PC-3 (cell line): ENCODE measurements around the gene ARSB. TPM values are rescaled to one million over a fixed set of nuclear protein-coding genes. Genes with fewer than 3 reads are reported as not detected.

Experiments
- ATAC-seq: fragments of 200-7000 bp; cut with Tn5 transposase; 2 replicates; pipeline ENCODE4 v1.9.1; 2020; ENCODE audit warnings: mild to moderate bottlenecking, moderate library complexity
- BruUV-seq: library from RNA; stranded (reverse); fragments of 400-500 nt; replicated peaks from 2 replicates; lab custom pipeline; 2021; lab: Mats Ljungman, UMichigan
- CTCF ChIA-PET: fragments of 300-600 bp; sonication (Branson Sonifier 250); formaldehyde crosslinking; loops from one replicate; lab custom pipeline; 2022; ENCODE audit warnings: antibody characterized with exemption; lab: Charles Lee
- POLR2A ChIA-PET: fragments of 300-600 bp; sonication (Branson Sonifier 250); formaldehyde crosslinking; loops from one replicate; lab custom pipeline; 2022; ENCODE audit warnings: antibody characterized with exemption; ENCODE audit not compliant: unreplicated experiment; lab: Charles Lee
- DNase-seq: peaks from one replicate; pipeline ENCODE4 v3.0.0-alpha.2; 2015
- H2AFZ ChIP-seq: fragments of 300-600 bp; sonication (generic); 2 replicates; pipeline ENCODE4 v1.6.0; 2016; ENCODE audit warnings: antibody characterized with exemption, low read length
- H3F3A ChIP-seq: fragments of 300-600 bp; sonication (generic); one replicate; pipeline ENCODE4 v1.6.0; 2017; ENCODE audit warnings: antibody characterized with exemption, low read length, control low read depth, mild to moderate bottlenecking; ENCODE audit not compliant: unreplicated experiment
- H3K27ac ChIP-seq: fragments of 300-600 bp; sonication (generic); 2 replicates; pipeline ENCODE4 v1.5.1; 2016; ENCODE audit warnings: mild to moderate bottlenecking, low read length
- H3K27me3 ChIP-seq: fragments of 300-600 bp; sonication (generic); 2 replicates; pipeline ENCODE4 v1.6.1; 2016; ENCODE audit warnings: low read length, mixed read lengths
- H3K36me3 ChIP-seq: fragments of 300-600 bp; sonication (generic); 2 replicates; pipeline ENCODE4 v1.6.1; 2016; ENCODE audit warnings: low read depth, mixed run types, low read length, mixed read lengths
- H3K4me1 ChIP-seq: fragments of 300-600 bp; sonication (generic); 2 replicates; pipeline ENCODE4 v1.5.1; 2016; ENCODE audit warnings: low read length; ENCODE audit not compliant: insufficient read depth
- H3K4me2 ChIP-seq: fragments of 300-600 bp; sonication (generic); 2 replicates; pipeline ENCODE4 v1.6.0; 2016; ENCODE audit warnings: low read length
- H3K4me3 ChIP-seq: fragments of 300-600 bp; sonication (generic); 2 replicates; pipeline ENCODE4 v1.5.1; 2016; ENCODE audit warnings: mild to moderate bottlenecking, low read length, mixed read lengths
- H3K79me2 ChIP-seq: fragments of 300-600 bp; sonication (generic); 2 replicates; pipeline ENCODE4 v1.6.1; 2017; ENCODE audit warnings: low read length, mixed read lengths
- H3K9ac ChIP-seq: fragments of 300-600 bp; sonication (generic); 2 replicates; pipeline ENCODE4 v1.6.0; 2016; ENCODE audit warnings: mild to moderate bottlenecking, low read length
- H3K9me2 ChIP-seq: fragments of 300-600 bp; sonication (generic); replicated peaks from 2 replicates; pipeline ENCODE4 v1.6.1; 2016; ENCODE audit warnings: mixed run types, low read length, mixed read lengths
- H3K9me3 ChIP-seq: fragments of 300-600 bp; sonication (generic); 2 replicates; pipeline ENCODE4 v1.6.1; 2016; ENCODE audit warnings: low read length, mixed read lengths
- H4K20me1 ChIP-seq: fragments of 300-600 bp; sonication (generic); 2 replicates; pipeline ENCODE4 v1.6.1; 2016; ENCODE audit warnings: low read length, mixed read lengths
- EZH2 ChIP-seq: fragments of 300-600 bp; sonication (generic); IDR thresholded peaks from one replicate; pipeline ENCODE4 v1.6.1; 2017; ENCODE audit warnings: antibody characterized with exemption, mild to moderate bottlenecking, low read length; ENCODE audit not compliant: unreplicated experiment
- EZH2phosphoT487 ChIP-seq: fragments of 300-600 bp; sonication (generic); IDR thresholded peaks from 2 replicates; pipeline ENCODE4 v1.6.1; 2018; ENCODE audit warnings: mild to moderate bottlenecking, antibody characterized with exemption, low read length, borderline replicate concordance
- intact Hi-C: fragments of 100-400 bp; cut with micrococcal nuclease; formaldehyde crosslinking; loops from 2 replicates; pipeline ENCODE4 v1.9.0; 2023
- total RNA-seq: library from RNA; depleted of rRNA; stranded (reverse); fragments of >200 nt; gene quantifications from 2 replicates; pipeline ENCODE4 v1.2.3, GENCODE V29; 2014
- TF ChIP-seq, protein P1 (sequence below): fragments of 300-600 bp; sonication (generic); conservative IDR thresholded peaks from 2 replicates; pipeline ENCODE4 v1.5.1; 2017; ENCODE audit warnings: antibody characterized with exemption, low read depth, mild to moderate bottlenecking, low read length

The ARSB gene
- total RNA-seq, 1 experiment from 2014 or later: 8.1 TPM

- H3K27me3 ChIP-seq: no peaks in the 10 kb centered on the region
- H2AFZ ChIP-seq: no peak overlapping the region
- ChIA-PET CTCF (no interaction called here), POLR2A (no interaction called here)
- no peak overlapping the region for H3K4me3 ChIP-seq
- no peaks in the 10 kb centered on the region for H4K20me1 ChIP-seq
- peaks cover 3% of the 10 kb centered on the region for H3K4me1 ChIP-seq
- H3K36me3 ChIP-seq: no peaks in the 10 kb centered on the region
- TF ChIP-seq EZH2phosphoT487 (no peak), EZH2 (no peak)
- TF ChIP-seq, protein P1, sequence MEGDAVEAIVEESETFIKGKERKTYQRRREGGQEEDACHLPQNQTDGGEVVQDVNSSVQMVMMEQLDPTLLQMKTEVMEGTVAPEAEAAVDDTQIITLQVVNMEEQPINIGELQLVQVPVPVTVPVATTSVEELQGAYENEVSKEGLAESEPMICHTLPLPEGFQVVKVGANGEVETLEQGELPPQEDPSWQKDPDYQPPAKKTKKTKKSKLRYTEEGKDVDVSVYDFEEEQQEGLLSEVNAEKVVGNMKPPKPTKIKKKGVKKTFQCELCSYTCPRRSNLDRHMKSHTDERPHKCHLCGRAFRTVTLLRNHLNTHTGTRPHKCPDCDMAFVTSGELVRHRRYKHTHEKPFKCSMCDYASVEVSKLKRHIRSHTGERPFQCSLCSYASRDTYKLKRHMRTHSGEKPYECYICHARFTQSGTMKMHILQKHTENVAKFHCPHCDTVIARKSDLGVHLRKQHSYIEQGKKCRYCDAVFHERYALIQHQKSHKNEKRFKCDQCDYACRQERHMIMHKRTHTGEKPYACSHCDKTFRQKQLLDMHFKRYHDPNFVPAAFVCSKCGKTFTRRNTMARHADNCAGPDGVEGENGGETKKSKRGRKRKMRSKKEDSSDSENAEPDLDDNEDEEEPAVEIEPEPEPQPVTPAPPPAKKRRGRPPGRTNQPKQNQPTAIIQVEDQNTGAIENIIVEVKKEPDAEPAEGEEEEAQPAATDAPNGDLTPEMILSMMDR: no peak
- no peak for DNase-seq
- BruUV-seq: no TSS peak
- H3K9ac ChIP-seq: no peak overlapping the region
- H3K9me2 ChIP-seq: no peaks in the 10 kb centered on the region
- H3F3A ChIP-seq: no peaks in the 10 kb centered on the region
- H3K27ac ChIP-seq: no peak overlapping the region
- H3K79me2 ChIP-seq: no peaks in the 10 kb centered on the region
- intact Hi-C loops: no loop called here
- no peak overlapping the region for H3K4me2 ChIP-seq
- no peak for ATAC-seq
- no peaks in the 10 kb centered on the region for H3K9me3 ChIP-seq
These were observed 183.7 kb downstream of the ARSB start for GRCh38 chr5:78801413-78801812.

- Histone ChIP-seq H3K9ac (no peak overlapping the region), H3K9me2 (no peaks in the 10 kb centered on the region), H4K20me1 (no peaks in the 10 kb centered on the region), H3K4me2 (no peak overlapping the region), H3K79me2 (no peaks in the 10 kb centered on the region), H3K27me3 (no peaks in the 10 kb centered on the region), H2AFZ (no peak overlapping the region), H3K4me3 (no peak overlapping the region), H3K36me3 (no peaks in the 10 kb centered on the region), H3F3A (no peaks in the 10 kb centered on the region), H3K27ac (no peak overlapping the region), H3K4me1 (peaks cover 4% of the 10 kb centered on the region; the same call in 1 of the 2 replicates), H3K9me3 (no peaks in the 10 kb centered on the region)
- peak; percentile 10 for DNase-seq
- ChIA-PET CTCF (no interaction called here), POLR2A (no interaction called here)
- BruUV-seq: no TSS peak
- TF ChIP-seq EZH2phosphoT487: no peak
- TF ChIP-seq, protein P1: peak; percentile 29; the same call in 1 of the 2 replicates
- ATAC-seq: 0 out of 2 replicates have a peak, but pooled peaks have one; percentile 24
- intact Hi-C loops: no loop called here
These were observed 185.7 kb downstream of the ARSB start for GRCh38 chr5:78799266-78800017.

GRCh38 chr5:78798673-78799029 lies 186.5 kb downstream of the ARSB start:
- H2AFZ ChIP-seq: no peak overlapping the region
- H3K4me2 ChIP-seq: no peak overlapping the region
- intact Hi-C loops: no loop called here
- no peak for DNase-seq
- ChIA-PET CTCF (no interaction called here), POLR2A (no interaction called here)
- TF ChIP-seq, protein P1: no peak
- no peak overlapping the region for H3K27ac ChIP-seq
- ATAC-seq: no peak
- H3K4me1 ChIP-seq: peaks cover 10% of the 10 kb centered on the region; the same call in 1 of the 2 replicates
- no peaks in the 10 kb centered on the region for H3F3A ChIP-seq
- no peaks in the 10 kb centered on the region for H4K20me1 ChIP-seq
- BruUV-seq: no TSS peak
- H3K4me3 ChIP-seq: no peak overlapping the region
- no peaks in the 10 kb centered on the region for H3K79me2 ChIP-seq
- no peaks in the 10 kb centered on the region for H3K27me3 ChIP-seq
- no peak overlapping the region for H3K9ac ChIP-seq
- no peaks in the 10 kb centered on the region for H3K9me2 ChIP-seq
- H3K36me3 ChIP-seq: no peaks in the 10 kb centered on the region
- no peaks in the 10 kb centered on the region for H3K9me3 ChIP-seq
